Left ventricle myocardium inferior (tissue), 1 donor: ENCODE results near the gene GAL3ST2. TPM values are rescaled to one million over a fixed set of nuclear protein-coding genes. Genes with fewer than 3 reads are reported as not detected.
"Not testable (repeated sequence)": the region's sequence is repeated elsewhere in the genome, so short reads cannot be mapped to it uniquely, and the experiment has no call there.

Source experiments
- DNase-seq: peaks from one replicate; pipeline ENCODE4 v3.0.0-alpha.2; 2020
- H3K27ac ChIP-seq: fragments of 200-600 bp; replicated peaks from 2 replicates; pipeline ENCODE4 v1.8.0; 2021
- H3K27me3 ChIP-seq: fragments of 200-600 bp; 2 replicates; pipeline ENCODE4 v1.8.0; 2021; ENCODE audit warnings: low read depth
- H3K36me3 ChIP-seq: fragments of 200-600 bp; 2 replicates; pipeline ENCODE4 v1.8.0; 2021
- H3K4me1 ChIP-seq: fragments of 200-600 bp; 2 replicates; pipeline ENCODE4 v1.8.0; 2021
- H3K4me3 ChIP-seq: fragments of 200-600 bp; 2 replicates; pipeline ENCODE4 v1.8.0; 2021; ENCODE audit warnings: mild to moderate bottlenecking, moderate library complexity
- H3K9me3 ChIP-seq: fragments of 200-600 bp; replicated peaks from 2 replicates; pipeline ENCODE4 v1.8.0; 2021
- CTCF ChIP-seq: fragments of 200-600 bp; IDR thresholded peaks from 2 replicates; pipeline ENCODE4 v1.8.0; 2021; ENCODE audit warnings: antibody characterized with exemption, mild to moderate bottlenecking, borderline replicate concordance
- intact Hi-C: fragments of 100-400 bp; cut with micrococcal nuclease; formaldehyde crosslinking; loops from one replicate; pipeline ENCODE4 v1.11.0; 2022
- total RNA-seq: library from RNA; stranded (reverse); fragmentation: NEBNext Ultra II Directional; extraction: Animal tissue kit (Norgen Biotek cat#: 25700); gene quantifications from one replicate; pipeline ENCODE4 v1.2.1, GENCODE V29; 2021
- donor health status: DM: no; HTN: yes; CAD: no; lungs with severe emphysema.

GAL3ST2 gene
- total RNA-seq, 1 donor from 2014 or later: not detected

- H3K9me3 ChIP-seq, H3K27ac ChIP-seq, H3K36me3 ChIP-seq, H3K27me3 ChIP-seq, intact Hi-C loops: not testable (repeated sequence)
- DNase-seq: peak; percentile 79
- peak overlapping the region; percentile 45 for H3K4me3 ChIP-seq
- peaks cover 36% of the 10 kb centered on the region for H3K4me1 ChIP-seq
- peak; percentile 81 for TF ChIP-seq CTCF
These were observed 44.0 kb upstream of the GAL3ST2 start for GRCh38 chr2:241732513-241733186.

GRCh38 chr2:241733391-241734207, 43.0 kb upstream of the GAL3ST2 start:
- peak overlapping the region; percentile 85 for H3K4me3 ChIP-seq
- H3K9me3 ChIP-seq: no peaks in the 10 kb centered on the region
- intact Hi-C loops: no loop called here
- H3K36me3 ChIP-seq: no peaks in the 10 kb centered on the region
- peaks cover 30% of the 10 kb centered on the region for H3K4me1 ChIP-seq
- H3K27ac ChIP-seq: peak overlapping the region; percentile 94
- no peak for DNase-seq
- H3K27me3 ChIP-seq: no peaks in the 10 kb centered on the region
- TF ChIP-seq CTCF: no peak

- peak; percentile 14 for TF ChIP-seq CTCF
These were observed 42.5 kb upstream of the GAL3ST2 start for GRCh38 chr2:241734208-241734466.

GRCh38 chr2:241734467-241735208, 42.0 kb upstream of the GAL3ST2 start, which contains the start of gene D2HGDH:
Gene D2HGDH (plus strand): TSS chr2:241734630. CDS start chr2:241735225, 595 bp downstream.
- DNase-seq: peak; percentile 95
- H3K27ac ChIP-seq: peak within 1 kb of the TSS; percentile 94
- no peak for TF ChIP-seq CTCF
- no peaks in the 10 kb centered on the region for H3K9me3 ChIP-seq
- H3K4me3 ChIP-seq: peak within 1 kb of the TSS; percentile 85
- peaks cover 30% of the 10 kb centered on the region for H3K4me1 ChIP-seq
- H3K36me3 ChIP-seq: no peaks in the 10 kb centered on the region
- no peaks in the 10 kb centered on the region for H3K27me3 ChIP-seq
- intact Hi-C loops: no loop called here

More at GRCh38 chr2:241734208-241734466, 42.5 kb upstream of the GAL3ST2 start:
- DNase-seq: no peak
- Histone ChIP-seq H3K4me1 (peaks cover 30% of the 10 kb centered on the region), H3K9me3 (no peaks in the 10 kb centered on the region), H3K36me3 (no peaks in the 10 kb centered on the region), H3K27me3 (no peaks in the 10 kb centered on the region), H3K4me3 (peak overlapping the region; percentile 85), H3K27ac (peak overlapping the region; percentile 94)
- intact Hi-C loops: no loop called here

GRCh38 chr2:241736111-241736510, 40.5 kb upstream of the GAL3ST2 start:
- H3K27me3 ChIP-seq: no peaks in the 10 kb centered on the region

More at GRCh38 chr2:241736111-241736510, 40.5 kb upstream of the GAL3ST2 start:
- Histone ChIP-seq H3K4me3 (no peak overlapping the region), H3K4me1 (peaks cover 30% of the 10 kb centered on the region), H3K27ac (no peak overlapping the region), H3K36me3 (no peaks in the 10 kb centered on the region), H3K9me3 (no peaks in the 10 kb centered on the region)
- TF ChIP-seq CTCF: no peak
- intact Hi-C loops: no loop called here
- no peak for DNase-seq
